ENCODE measurements around the gene VNN1. TPM values are rescaled to one million over a fixed set of nuclear protein-coding genes. Genes with fewer than 3 reads are reported as not detected.
"Not testable (repeated sequence)": the region's sequence is repeated elsewhere in the genome, so short reads cannot be mapped to it uniquely, and the experiment has no call there.

VNN1 gene
- total and polyA plus RNA-seq, 2 donors (not counting 1 experiment from before 2014, with no cell fraction given): not detected

DNA sequence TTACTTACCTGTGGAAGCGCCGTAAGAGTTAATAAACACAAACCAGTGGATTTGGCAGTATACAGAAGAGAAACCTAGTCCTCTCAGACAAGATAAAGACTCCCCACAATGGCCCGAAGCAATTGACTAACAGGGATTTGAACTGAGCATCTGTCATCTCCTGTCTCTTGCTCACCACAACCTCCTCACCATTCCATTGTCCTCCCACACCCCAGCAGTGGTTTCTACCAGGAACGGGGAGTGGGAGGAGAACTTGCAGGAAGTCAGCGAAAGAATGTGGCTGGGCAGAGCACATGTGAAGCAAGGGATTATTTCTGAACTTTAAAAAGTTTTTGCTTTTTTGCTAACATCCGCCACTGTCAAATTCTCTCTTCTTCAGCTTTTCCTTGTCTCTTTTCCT, 30.3 kb downstream of the VNN1 start:
- no peak overlapping the region for H2AFZ ChIP-seq (ENCODE audit: low read length)

DNA sequence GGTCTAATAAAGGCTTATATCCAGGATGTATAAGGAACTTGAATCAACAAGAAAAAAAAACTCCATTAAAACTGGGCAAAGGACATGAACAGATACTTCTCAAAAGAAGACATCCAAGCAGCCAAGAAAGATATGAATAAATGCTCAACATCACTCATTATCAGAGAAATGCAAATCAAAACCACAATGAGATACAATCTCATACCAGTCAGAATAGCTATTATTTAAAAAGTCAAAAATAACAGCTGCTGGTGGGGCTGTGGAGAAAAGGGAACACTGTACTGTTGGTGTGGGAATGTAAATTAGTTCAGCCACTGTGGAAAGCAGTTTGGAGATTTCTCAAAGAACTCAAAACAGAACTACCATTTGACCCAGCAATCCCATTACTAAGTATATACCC, 34.8 kb downstream of the VNN1 start:
- H4K20me1 ChIP-seq (ENCODE audit: control insufficient read depth, extremely low read depth, insufficient read depth, low read length); H3K4me1 ChIP-seq (ENCODE audit: control insufficient read depth, extremely low read depth, insufficient read depth, low read length); H3K9me3 ChIP-seq (ENCODE audit: control insufficient read depth, insufficient read depth, low read depth, low read length); H3K4me3 ChIP-seq (replicated peaks in 1 of 4; ENCODE audit: control extremely low read depth in 1 of 4, insufficient read depth in 1 of 4, low read depth in 3 of 4, low read length in 4 of 4); H3K36me3 ChIP-seq (ENCODE audit: control insufficient read depth, insufficient read depth, low read length); H2AFZ ChIP-seq (ENCODE audit: low read length); H3K4me2 ChIP-seq (ENCODE audit: extremely low read depth, insufficient read depth, low read length); H3K27me3 ChIP-seq (ENCODE audit: control insufficient read depth, insufficient read depth, low read length); H3K27ac ChIP-seq (ENCODE audit: insufficient read depth, low read length); H3K9ac ChIP-seq (ENCODE audit: insufficient read depth, low read length); H3K79me2 ChIP-seq (ENCODE audit: control insufficient read depth, insufficient read depth, low read length): not testable (repeated sequence)
- DNase-seq (ENCODE audit: low read depth in 2 of 2): peak in 1 of 2 donors; percentile 50

More for the DNA sequence above, 30.3 kb downstream of the VNN1 start:
- Histone ChIP-seq H3K9ac (ENCODE audit: insufficient read depth, low read length) (no peak overlapping the region), H3K79me2 (ENCODE audit: control insufficient read depth, insufficient read depth, low read length) (no peaks in the 10 kb centered on the region), H3K27me3 (ENCODE audit: control insufficient read depth, insufficient read depth, low read length) (no peaks in the 10 kb centered on the region), H3K36me3 (ENCODE audit: control insufficient read depth, insufficient read depth, low read length) (no peaks in the 10 kb centered on the region), H3K9me3 (ENCODE audit: control insufficient read depth, insufficient read depth, low read depth, low read length) (no peaks in the 10 kb centered on the region), H3K27ac (ENCODE audit: insufficient read depth, low read length) (no peak overlapping the region), H3K4me2 (ENCODE audit: extremely low read depth, insufficient read depth, low read length) (no peak overlapping the region), H3K4me1 (ENCODE audit: control insufficient read depth, extremely low read depth, insufficient read depth, low read length) (no peaks in the 10 kb centered on the region), H4K20me1 (ENCODE audit: control insufficient read depth, extremely low read depth, insufficient read depth, low read length) (no peaks in the 10 kb centered on the region), H3K4me3 (replicated peaks in 1 of 4; ENCODE audit: control extremely low read depth in 1 of 4, insufficient read depth in 1 of 4, low read depth in 3 of 4, low read length in 4 of 4) (no peak overlapping the region)
- DNase-seq (ENCODE audit: low read depth in 2 of 2): peak in 1 of 2 donors; percentile 93
- TF ChIP-seq EZH2 (IDR thresholded peaks at IDR 0.05; ENCODE audit: low read length, missing control alignments): no peak
- TF ChIP-seq, protein P1, sequence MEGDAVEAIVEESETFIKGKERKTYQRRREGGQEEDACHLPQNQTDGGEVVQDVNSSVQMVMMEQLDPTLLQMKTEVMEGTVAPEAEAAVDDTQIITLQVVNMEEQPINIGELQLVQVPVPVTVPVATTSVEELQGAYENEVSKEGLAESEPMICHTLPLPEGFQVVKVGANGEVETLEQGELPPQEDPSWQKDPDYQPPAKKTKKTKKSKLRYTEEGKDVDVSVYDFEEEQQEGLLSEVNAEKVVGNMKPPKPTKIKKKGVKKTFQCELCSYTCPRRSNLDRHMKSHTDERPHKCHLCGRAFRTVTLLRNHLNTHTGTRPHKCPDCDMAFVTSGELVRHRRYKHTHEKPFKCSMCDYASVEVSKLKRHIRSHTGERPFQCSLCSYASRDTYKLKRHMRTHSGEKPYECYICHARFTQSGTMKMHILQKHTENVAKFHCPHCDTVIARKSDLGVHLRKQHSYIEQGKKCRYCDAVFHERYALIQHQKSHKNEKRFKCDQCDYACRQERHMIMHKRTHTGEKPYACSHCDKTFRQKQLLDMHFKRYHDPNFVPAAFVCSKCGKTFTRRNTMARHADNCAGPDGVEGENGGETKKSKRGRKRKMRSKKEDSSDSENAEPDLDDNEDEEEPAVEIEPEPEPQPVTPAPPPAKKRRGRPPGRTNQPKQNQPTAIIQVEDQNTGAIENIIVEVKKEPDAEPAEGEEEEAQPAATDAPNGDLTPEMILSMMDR (conservative IDR thresholded peaks at IDR 0.05 in 1 of 2, IDR thresholded peaks at IDR 0.05 in 1 of 2; ENCODE audit: low read depth in 1 of 2, low read length in 2 of 2): no peak

DNA sequence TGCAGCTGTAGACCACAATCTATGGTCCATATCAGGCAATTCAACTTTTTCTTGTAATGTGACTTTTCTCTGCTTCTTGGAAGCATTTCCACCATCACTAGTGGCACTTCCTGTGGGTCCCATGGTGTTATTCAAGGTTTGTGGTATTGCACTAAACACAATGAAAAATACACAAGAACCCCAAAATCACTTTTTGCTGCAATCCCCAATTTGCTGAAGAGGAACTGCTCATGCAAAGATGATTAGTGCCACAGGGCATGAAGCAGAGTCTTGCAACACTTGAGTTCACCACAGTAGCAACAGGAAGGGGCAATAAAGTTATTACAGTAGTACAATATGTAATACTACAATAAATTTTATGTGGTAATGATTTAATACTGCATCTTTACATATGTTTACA, 38.1 kb downstream of the VNN1 start:
- Histone ChIP-seq H4K20me1 (ENCODE audit: control insufficient read depth, extremely low read depth, insufficient read depth, low read length) (no peaks in the 10 kb centered on the region), H3K27ac (ENCODE audit: insufficient read depth, low read length) (no peak overlapping the region), H3K4me3 (replicated peaks in 1 of 4; ENCODE audit: control extremely low read depth in 1 of 4, insufficient read depth in 1 of 4, low read depth in 3 of 4, low read length in 4 of 4) (no peak overlapping the region), H3K27me3 (ENCODE audit: control insufficient read depth, insufficient read depth, low read length) (no peaks in the 10 kb centered on the region), H3K9me3 (ENCODE audit: control insufficient read depth, insufficient read depth, low read depth, low read length) (no peaks in the 10 kb centered on the region), H3K4me2 (ENCODE audit: extremely low read depth, insufficient read depth, low read length) (no peak overlapping the region), H3K9ac (ENCODE audit: insufficient read depth, low read length) (no peak overlapping the region), H2AFZ (ENCODE audit: low read length) (no peak overlapping the region), H3K4me1 (ENCODE audit: control insufficient read depth, extremely low read depth, insufficient read depth, low read length) (no peaks in the 10 kb centered on the region), H3K79me2 (ENCODE audit: control insufficient read depth, insufficient read depth, low read length) (no peaks in the 10 kb centered on the region), H3K36me3 (ENCODE audit: control insufficient read depth, insufficient read depth, low read length) (no peaks in the 10 kb centered on the region)
- no peak for TF ChIP-seq EZH2 (IDR thresholded peaks at IDR 0.05; ENCODE audit: low read length, missing control alignments)
- TF ChIP-seq, protein P1 (conservative IDR thresholded peaks at IDR 0.05 in 1 of 2, IDR thresholded peaks at IDR 0.05 in 1 of 2; ENCODE audit: low read depth in 1 of 2, low read length in 2 of 2): no peak
- no peak for DNase-seq (ENCODE audit: low read depth in 2 of 2)
